Esophagus muscularis mucosa (tissue), 4 donors: ENCODE results near the gene NXN. TPM values are rescaled to one million over a fixed set of nuclear protein-coding genes. Genes with fewer than 3 reads are reported as not detected.
A peak's percentile ranks its signal among the peaks of the same experiment; 100 is the strongest.
"Not testable (repeated sequence)": the region's sequence is repeated elsewhere in the genome, so short reads cannot be mapped to it uniquely, and the experiment has no call there.

Experiments used
- DNase-seq: peaks from one replicate; pipeline ENCODE4 v3.0.0-alpha.2; 2017; ENCODE audit errors: extremely low spot score
- H3K27ac ChIP-seq, 4 donors: fragments of 200-600 bp; sonication (generic); replicated peaks in 1 of 4; 1 replicate in 3 of 4; 2 replicates in 1 of 4; pipeline ENCODE4 v1.5.1; 2016 to 2019; ENCODE audit warnings: mild to moderate bottlenecking in 1 of 4
- H3K27me3 ChIP-seq, 4 donors: fragments of 200-600 bp; sonication (generic); one replicate each; pipeline versions ENCODE4 v1.5.1 to v1.6.0; 2016 to 2019
- H3K36me3 ChIP-seq, 4 donors: fragments of 200-600 bp; sonication (generic); one replicate each; pipeline ENCODE4 v1.5.1; 2016 to 2019
- H3K4me1 ChIP-seq, 4 donors: fragments of 200-600 bp; sonication (generic); one replicate each; pipeline ENCODE4 v1.5.1; 2016 to 2019
- H3K4me3 ChIP-seq, 4 donors: fragments of 200-600 bp; sonication (generic); 1 replicate in 2 of 4; 2 replicates in 2 of 4; pipeline ENCODE4 v1.5.1; 2016 to 2019; ENCODE audit warnings: mild to moderate bottlenecking in 4 of 4, moderate library complexity in 1 of 4
- H3K9me3 ChIP-seq, 4 donors: fragments of 200-600 bp; sonication (generic); 1 replicate in 3 of 4; 2 replicates in 1 of 4; pipeline ENCODE4 v1.5.1; 2016 to 2019
- EP300 ChIP-seq: sonication (generic); formaldehyde crosslinking; IDR thresholded peaks from one replicate; pipeline ENCODE4 v1.6.1; 2017; ENCODE audit warnings: antibody characterized with exemption
- POLR2A ChIP-seq: fragments of 450-650 bp; IDR thresholded peaks from one replicate; pipeline ENCODE4 v1.6.1; 2017; ENCODE audit warnings: antibody characterized with exemption, moderate library complexity, mild to moderate bottlenecking, low read depth
- POLR2AphosphoS5 ChIP-seq, 2 donors: sonication (generic); formaldehyde crosslinking; IDR thresholded peaks; one replicate each; pipeline ENCODE4 v1.6.1; 2017; ENCODE audit warnings: antibody characterized with exemption in 2 of 2
- WGBS: methylation state at CpG from one replicate; pipeline ENCODE4 v1.1.5; 2018; 5-methylcytosine and 5-hydroxymethylcytosine counted together
- intact Hi-C: fragments of 100-400 bp; cut with DNase I; formaldehyde crosslinking; loops from one replicate; pipeline ENCODE4 v1.15.1; 2023
- total RNA-seq, 4 donors: library from RNA; depleted of rRNA; stranded (reverse); fragments of >200 nt; gene quantifications; one replicate each; pipeline versions ENCODE4 v1.1.0 to v1.2.1, GENCODE V29; 2016
- TF ChIP-seq, protein P1 (sequence below), 3 experiments: fragments of 200-600 bp in 2 of 3; fragments of 450-650 bp in 1 of 3; sonication (generic) in 2 of 3; IDR thresholded peaks; one replicate each; pipeline ENCODE4 v1.5.1; 2017 to 2019; ENCODE audit warnings: antibody characterized with exemption in 3 of 3, mild to moderate bottlenecking in 2 of 3, moderate library complexity in 1 of 3

Gene NXN
- total RNA-seq, 4 donors from 2014 or later, result 37.0 to 65.6 (median 49.8) TPM

DNA sequence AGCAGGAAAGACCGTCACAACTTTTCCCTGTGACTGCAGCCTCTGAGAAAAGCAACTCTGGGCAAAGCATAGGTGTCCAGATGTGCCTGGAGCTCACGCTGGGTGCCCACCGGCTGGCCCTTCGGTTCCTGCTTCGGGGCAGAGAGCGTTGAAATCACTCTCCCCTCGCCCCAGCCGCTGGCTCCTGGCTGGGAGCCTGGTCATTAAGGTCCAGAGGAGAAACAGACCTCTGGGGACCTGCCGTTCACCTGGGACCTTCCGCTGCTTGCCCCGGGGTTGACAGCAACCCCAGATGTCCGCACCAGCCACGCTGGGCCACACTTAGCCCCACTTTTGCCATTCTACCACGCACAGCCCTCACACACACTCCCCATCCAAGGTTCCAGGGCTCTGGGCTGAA, 184.3 kb downstream of the NXN start:
- Histone ChIP-seq H3K36me3 (peaks cover 0 to 35% (median 25%) of the 10 kb centered on the region in 4 donors), H3K27me3 (no peaks in the 10 kb centered on the region), H3K27ac (peak overlapping the region; percentile 58 to 79 (median 70)), H3K4me1 (peaks cover 11 to 48% (median 30%) of the 10 kb centered on the region in 4 donors), H3K9me3 (no peaks in the 10 kb centered on the region), H3K4me3 (peak overlapping the region; percentile 35 to 38 (median 36))
- intact Hi-C loops, result loop anchor here (2.0 to 10.0 kb wide), 2 partner anchors 60 to 262 kb away; no protein-coding TSS in a partner anchor
- DNase-seq, result no peak
- TF ChIP-seq POLR2AphosphoS5 (IDR thresholded peaks at IDR 0.05), result no peak
- TF ChIP-seq, protein P1, sequence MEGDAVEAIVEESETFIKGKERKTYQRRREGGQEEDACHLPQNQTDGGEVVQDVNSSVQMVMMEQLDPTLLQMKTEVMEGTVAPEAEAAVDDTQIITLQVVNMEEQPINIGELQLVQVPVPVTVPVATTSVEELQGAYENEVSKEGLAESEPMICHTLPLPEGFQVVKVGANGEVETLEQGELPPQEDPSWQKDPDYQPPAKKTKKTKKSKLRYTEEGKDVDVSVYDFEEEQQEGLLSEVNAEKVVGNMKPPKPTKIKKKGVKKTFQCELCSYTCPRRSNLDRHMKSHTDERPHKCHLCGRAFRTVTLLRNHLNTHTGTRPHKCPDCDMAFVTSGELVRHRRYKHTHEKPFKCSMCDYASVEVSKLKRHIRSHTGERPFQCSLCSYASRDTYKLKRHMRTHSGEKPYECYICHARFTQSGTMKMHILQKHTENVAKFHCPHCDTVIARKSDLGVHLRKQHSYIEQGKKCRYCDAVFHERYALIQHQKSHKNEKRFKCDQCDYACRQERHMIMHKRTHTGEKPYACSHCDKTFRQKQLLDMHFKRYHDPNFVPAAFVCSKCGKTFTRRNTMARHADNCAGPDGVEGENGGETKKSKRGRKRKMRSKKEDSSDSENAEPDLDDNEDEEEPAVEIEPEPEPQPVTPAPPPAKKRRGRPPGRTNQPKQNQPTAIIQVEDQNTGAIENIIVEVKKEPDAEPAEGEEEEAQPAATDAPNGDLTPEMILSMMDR (IDR thresholded peaks at IDR 0.05), result no peak
- no peak for TF ChIP-seq EP300
- no peak for TF ChIP-seq POLR2A
- 72% methylated on average over 14 of the region's 14 CpGs for whole genome bisulfite sequencing

- H3K4me3 ChIP-seq, result peak overlapping the region; percentile 35 to 38 (median 36)
- H3K27ac ChIP-seq, result peak overlapping the region; percentile 58 to 79 (median 70)
- TF ChIP-seq POLR2AphosphoS5 (IDR thresholded peaks at IDR 0.05) (peak; percentile 67), POLR2A (no peak)
- TF ChIP-seq, protein P1 (IDR thresholded peaks at IDR 0.05), result peak; percentile 88 to 93 (median 90)
- H3K27me3 ChIP-seq, result no peaks in the 10 kb centered on the region
- WGBS, result 14% methylated on average over 18 of the region's 18 CpGs
- intact Hi-C loops, result loop anchor here (1.0 to 10.0 kb wide), 3 partner anchors 60 to 262 kb away; no protein-coding TSS in a partner anchor
- H3K36me3 ChIP-seq, result peaks cover 0 to 35% (median 27%) of the 10 kb centered on the region in 4 donors
- no peaks in the 10 kb centered on the region for H3K9me3 ChIP-seq
- peak; percentile 94 for DNase-seq
- peaks cover 11 to 52% (median 34%) of the 10 kb centered on the region in 4 donors for H3K4me1 ChIP-seq
Observed at GRCh38 chr17:794876-795275, 184.7 kb downstream of the NXN start.

DNA sequence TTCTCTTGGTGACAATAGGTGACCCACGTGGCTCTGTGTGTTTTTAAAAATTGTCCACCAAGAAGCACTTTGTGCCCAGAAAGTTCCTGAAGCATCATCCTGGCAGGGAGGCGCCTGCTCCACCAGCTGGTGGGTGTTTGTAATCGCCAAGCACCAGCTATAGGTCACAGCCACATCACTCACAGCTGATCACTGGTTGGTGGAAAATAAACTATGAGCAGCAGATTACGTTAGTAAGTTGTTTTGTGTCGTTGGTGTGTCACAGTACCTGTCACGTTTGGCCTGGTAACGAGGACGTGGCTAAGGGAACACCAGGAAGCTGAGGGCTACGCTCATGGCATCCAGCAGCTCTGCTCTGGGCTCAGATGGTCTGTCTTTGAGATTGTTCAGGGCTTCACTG, 187.3 kb downstream of the NXN start:
- H3K27ac ChIP-seq, result peak overlapping the region in 1 of 4 donors; percentile 3

DNA sequence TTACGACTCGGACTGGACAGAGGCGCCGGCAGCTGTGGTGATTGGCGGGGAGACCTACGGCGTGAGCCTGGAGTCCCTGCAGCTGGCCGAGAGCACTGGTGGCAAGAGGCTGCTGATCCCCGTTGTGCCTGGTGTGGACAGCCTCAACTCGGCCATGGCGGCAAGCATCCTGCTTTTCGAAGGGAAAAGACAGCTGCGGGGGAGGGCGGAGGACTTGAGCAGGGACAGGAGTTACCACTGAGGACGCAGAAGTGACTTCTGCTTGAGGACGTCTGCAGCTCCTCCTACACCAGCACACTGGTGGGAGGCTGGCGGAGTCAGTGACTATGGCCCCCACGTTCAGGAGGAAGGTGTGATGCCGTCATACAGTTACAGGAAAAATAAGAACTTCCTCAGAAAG, 187.7 kb downstream of the NXN start:
- intact Hi-C loops, result loop anchor here (10.0 kb wide), 1 partner anchor 63 kb away; no protein-coding TSS in a partner anchor
- TF ChIP-seq, protein P1 (IDR thresholded peaks at IDR 0.05), result no peak
- H3K4me3 ChIP-seq, result no peak overlapping the region
- H3K4me1 ChIP-seq, result peaks cover 11 to 55% (median 37%) of the 10 kb centered on the region in 4 donors
- no peak for DNase-seq
- WGBS, result 77% methylated on average over 12 of the region's 19 CpGs
- no peaks in the 10 kb centered on the region for H3K27me3 ChIP-seq
- peaks cover 21 to 58% (median 48%) of the 10 kb centered on the region in 4 donors for H3K36me3 ChIP-seq
- H3K27ac ChIP-seq, result peak overlapping the region in 1 of 4 donors; percentile 3
- H3K9me3 ChIP-seq, result no peaks in the 10 kb centered on the region

More for the DNA sequence above, 187.3 kb downstream of the NXN start:
- Histone ChIP-seq H3K27me3 (no peaks in the 10 kb centered on the region), H3K4me3 (no peak overlapping the region), H3K36me3 (peaks cover 21 to 54% (median 47%) of the 10 kb centered on the region in 4 donors), H3K9me3 (no peaks in the 10 kb centered on the region), H3K4me1 (peaks cover 11 to 55% (median 37%) of the 10 kb centered on the region in 4 donors)
- no peak for DNase-seq
- WGBS, result 62% methylated on average over 9 of the region's 9 CpGs
- TF ChIP-seq, protein P1 (IDR thresholded peaks at IDR 0.05), result no peak
- peak in 1 of 2 donors; percentile 11 for TF ChIP-seq POLR2AphosphoS5 (IDR thresholded peaks at IDR 0.05)
- intact Hi-C loops, result loop anchor here (10.0 kb wide), 1 partner anchor 63 kb away; no protein-coding TSS in a partner anchor

GRCh38 chr17:790874-791247, 188.7 kb downstream of the NXN start:
- not testable (repeated sequence) for H3K27me3 ChIP-seq, H3K4me3 ChIP-seq, H3K27ac ChIP-seq, DNase-seq, H3K9me3 ChIP-seq
- WGBS, result 52% methylated on average over 4 of the region's 12 CpGs
- H3K4me1 ChIP-seq, result peaks cover 11 to 55% (median 37%) of the 10 kb centered on the region in 4 donors
- H3K36me3 ChIP-seq, result peaks cover 21 to 61% (median 52%) of the 10 kb centered on the region in 4 donors
- intact Hi-C loops, result loop anchor here (10.0 kb wide), 1 partner anchor 64 kb away; no protein-coding TSS in a partner anchor
